Neural cell (in vitro differentiated cells): Measurements from ENCODE around the gene ADAMTS2. TPM values are rescaled to one million over a fixed set of nuclear protein-coding genes. Genes with fewer than 3 reads are reported as not detected.

ENCODE experiments used
- H2AFZ ChIP-seq: fragments of 200-600, 300-800 bp; sonication (generic), shearing (Covaris generic); 2 replicates; pipeline ENCODE4 v1.6.0; 2014; ENCODE audit warnings: low read depth, mild to moderate bottlenecking, antibody characterized with exemption, low read length, moderate library complexity
- H3F3A ChIP-seq: fragments of 200-600 bp; shearing (Covaris generic); 2 replicates; pipeline ENCODE4 v1.6.1; 2016; ENCODE audit warnings: mild to moderate bottlenecking, moderate library complexity, mixed read lengths, antibody characterized with exemption, low read length; ENCODE audit not compliant: insufficient read depth, poor library complexity, severe bottlenecking
- H3K27ac ChIP-seq: fragments of 200-600, 300-800 bp; sonication (generic), shearing (Covaris generic); 2 replicates; pipeline ENCODE4 v1.5.1; 2014; ENCODE audit warnings: mild to moderate bottlenecking, low read length, moderate library complexity
- H3K27me3 ChIP-seq: fragments of 300-800, 200-600 bp; sonication (generic), shearing (Covaris generic); 2 replicates; pipeline ENCODE4 v1.6.0; 2014; ENCODE audit warnings: mild to moderate bottlenecking, low read depth, low read length, moderate library complexity; ENCODE audit not compliant: insufficient read depth
- H3K36me3 ChIP-seq: fragments of 300-800, 200-600 bp; sonication (generic), shearing (Covaris generic); 2 replicates; pipeline ENCODE4 v1.5.1; 2014; ENCODE audit warnings: mild to moderate bottlenecking, antibody characterized with exemption, low read length, moderate library complexity; ENCODE audit not compliant: insufficient read depth
- H3K4me2 ChIP-seq: fragments of 300-800, 200-600 bp; sonication (generic), shearing (Covaris generic); 2 replicates; pipeline ENCODE4 v1.6.0; 2014; ENCODE audit warnings: mild to moderate bottlenecking, low read length
- H3K4me3 ChIP-seq: fragments of 300-800, 200-600 bp; sonication (generic), shearing (Covaris generic); 2 replicates; pipeline ENCODE4 v1.5.1; 2014; ENCODE audit warnings: mild to moderate bottlenecking, low read length, moderate library complexity
- H3K79me2 ChIP-seq: fragments of 200-600 bp; shearing (Covaris generic); replicated peaks from 2 replicates; pipeline ENCODE4 v1.6.0; 2014; ENCODE audit warnings: mild to moderate bottlenecking, low read length, moderate library complexity; ENCODE audit not compliant: insufficient read depth
- H3K9ac ChIP-seq: fragments of 300-800, 200-600 bp; sonication (generic), shearing (Covaris generic); 2 replicates; pipeline ENCODE4 v1.6.1; 2016; ENCODE audit warnings: mild to moderate bottlenecking, low read length, mixed read lengths
- H3K9me2 ChIP-seq: fragments of 200-600 bp; shearing (Covaris generic); 2 replicates; pipeline ENCODE4 v1.6.1; 2016; ENCODE audit warnings: mild to moderate bottlenecking, low read length, mixed read lengths; ENCODE audit not compliant: insufficient read depth
- H3K9me3 ChIP-seq: fragments of 200-600, 300-800 bp; sonication (generic), shearing (Covaris generic); 2 replicates; pipeline ENCODE4 v1.6.1; 2016; ENCODE audit warnings: mild to moderate bottlenecking, mixed run types, low read length, moderate library complexity, mixed read lengths
- H4K20me1 ChIP-seq: fragments of 200-600 bp; shearing (Covaris generic); 2 replicates; pipeline ENCODE4 v1.6.1; 2016; ENCODE audit warnings: mild to moderate bottlenecking, mixed run types; ENCODE audit not compliant: insufficient read depth
- EP300 ChIP-seq: fragments of 450-650 bp; conservative IDR thresholded peaks from 2 replicates; pipeline ENCODE4 v1.6.1; 2014; ENCODE audit warnings: antibody characterized with exemption, mild to moderate bottlenecking, moderate library complexity; ENCODE audit not compliant: poor library complexity, severe bottlenecking
- EZH2 ChIP-seq: fragments of 200-600, 300-800 bp; shearing (Covaris generic), sonication (generic); IDR thresholded peaks from 2 replicates; pipeline ENCODE4 v1.6.1; 2014; ENCODE audit warnings: antibody characterized with exemption, low read length, borderline replicate concordance, mild to moderate bottlenecking; ENCODE audit not compliant: insufficient read depth, poor library complexity, severe bottlenecking
- MXI1 ChIP-seq: fragments of 450-650 bp; conservative IDR thresholded peaks from 2 replicates; pipeline ENCODE4 v1.6.1; 2014; ENCODE audit warnings: antibody characterized with exemption, mild to moderate bottlenecking; ENCODE audit not compliant: poor library complexity, severe bottlenecking
- POLR2AphosphoS5 ChIP-seq: IDR thresholded peaks from 2 replicates; pipeline ENCODE4 v1.6.1; 2012
- RAD21 ChIP-seq: fragments of 450-650 bp; conservative IDR thresholded peaks from 2 replicates; pipeline ENCODE4 v1.6.1; 2014; ENCODE audit warnings: antibody characterized with exemption, mild to moderate bottlenecking, moderate library complexity
- SMC3 ChIP-seq: fragments of 450-650 bp; conservative IDR thresholded peaks from 2 replicates; pipeline ENCODE4 v1.6.1; 2014; ENCODE audit warnings: antibody characterized with exemption, mild to moderate bottlenecking, moderate library complexity; ENCODE audit not compliant: poor library complexity
- TAF1 ChIP-seq: IDR thresholded peaks from 2 replicates; pipeline ENCODE4 v1.6.1; 2012; ENCODE audit warnings: low read depth
- polyA plus RNA-seq: library from polyadenylated mRNA; depleted of rRNA; stranded (reverse); fragments of >200 nt; gene quantifications from 2 replicates; pipeline ENCODE4 v1.2.3, GENCODE V29; 2014
- TF ChIP-seq, protein P1 (sequence below): fragments of 450-650 bp; IDR thresholded peaks from 2 replicates; pipeline ENCODE4 v1.5.1; 2014; ENCODE audit warnings: antibody characterized with exemption, mild to moderate bottlenecking, moderate library complexity; ENCODE audit not compliant: poor library complexity, severe bottlenecking
- TF ChIP-seq, protein P2 (sequence below): IDR thresholded peaks from 2 replicates; pipeline ENCODE4 v1.6.1; 2012; ENCODE audit warnings: borderline replicate concordance

Gene ADAMTS2
- polyA plus RNA-seq, 1 donor from 2014 or later = 0.61 TPM

DNA sequence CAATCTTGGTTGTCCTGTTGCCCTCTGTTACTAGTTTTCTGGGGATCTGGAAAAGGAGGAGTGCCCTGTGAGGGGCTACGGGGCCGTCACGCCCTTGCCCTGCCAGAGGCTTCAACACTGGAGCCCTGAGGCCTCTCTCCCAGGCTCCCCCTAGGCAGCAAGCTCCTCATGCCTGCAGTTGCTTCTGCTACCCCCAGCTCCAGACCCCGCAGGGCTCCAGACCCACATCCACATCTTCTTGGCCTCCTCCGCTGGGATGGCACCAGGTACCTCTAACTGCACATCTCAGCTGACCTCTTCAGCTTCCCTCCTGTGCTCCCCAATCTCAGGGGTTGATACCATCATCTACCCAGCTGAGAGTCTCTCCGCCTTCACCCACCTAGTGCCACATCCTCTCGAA is 169.1 kb downstream of the ADAMTS2 start:
- no peak overlapping the region for H3K4me2 ChIP-seq
- H3K79me2 ChIP-seq = no peaks in the 10 kb centered on the region
- no peaks in the 10 kb centered on the region for H4K20me1 ChIP-seq
- H3K27me3 ChIP-seq = no peaks in the 10 kb centered on the region
- no peak for TF ChIP-seq EZH2
- no peak for TF ChIP-seq POLR2AphosphoS5
- TF ChIP-seq RAD21 = no peak
- TF ChIP-seq MXI1 = no peak
- TF ChIP-seq EP300 = no peak
- TF ChIP-seq, protein P1, sequence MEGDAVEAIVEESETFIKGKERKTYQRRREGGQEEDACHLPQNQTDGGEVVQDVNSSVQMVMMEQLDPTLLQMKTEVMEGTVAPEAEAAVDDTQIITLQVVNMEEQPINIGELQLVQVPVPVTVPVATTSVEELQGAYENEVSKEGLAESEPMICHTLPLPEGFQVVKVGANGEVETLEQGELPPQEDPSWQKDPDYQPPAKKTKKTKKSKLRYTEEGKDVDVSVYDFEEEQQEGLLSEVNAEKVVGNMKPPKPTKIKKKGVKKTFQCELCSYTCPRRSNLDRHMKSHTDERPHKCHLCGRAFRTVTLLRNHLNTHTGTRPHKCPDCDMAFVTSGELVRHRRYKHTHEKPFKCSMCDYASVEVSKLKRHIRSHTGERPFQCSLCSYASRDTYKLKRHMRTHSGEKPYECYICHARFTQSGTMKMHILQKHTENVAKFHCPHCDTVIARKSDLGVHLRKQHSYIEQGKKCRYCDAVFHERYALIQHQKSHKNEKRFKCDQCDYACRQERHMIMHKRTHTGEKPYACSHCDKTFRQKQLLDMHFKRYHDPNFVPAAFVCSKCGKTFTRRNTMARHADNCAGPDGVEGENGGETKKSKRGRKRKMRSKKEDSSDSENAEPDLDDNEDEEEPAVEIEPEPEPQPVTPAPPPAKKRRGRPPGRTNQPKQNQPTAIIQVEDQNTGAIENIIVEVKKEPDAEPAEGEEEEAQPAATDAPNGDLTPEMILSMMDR = no peak
- TF ChIP-seq TAF1 = no peak
- TF ChIP-seq SMC3 = no peak
- TF ChIP-seq, protein P2, sequence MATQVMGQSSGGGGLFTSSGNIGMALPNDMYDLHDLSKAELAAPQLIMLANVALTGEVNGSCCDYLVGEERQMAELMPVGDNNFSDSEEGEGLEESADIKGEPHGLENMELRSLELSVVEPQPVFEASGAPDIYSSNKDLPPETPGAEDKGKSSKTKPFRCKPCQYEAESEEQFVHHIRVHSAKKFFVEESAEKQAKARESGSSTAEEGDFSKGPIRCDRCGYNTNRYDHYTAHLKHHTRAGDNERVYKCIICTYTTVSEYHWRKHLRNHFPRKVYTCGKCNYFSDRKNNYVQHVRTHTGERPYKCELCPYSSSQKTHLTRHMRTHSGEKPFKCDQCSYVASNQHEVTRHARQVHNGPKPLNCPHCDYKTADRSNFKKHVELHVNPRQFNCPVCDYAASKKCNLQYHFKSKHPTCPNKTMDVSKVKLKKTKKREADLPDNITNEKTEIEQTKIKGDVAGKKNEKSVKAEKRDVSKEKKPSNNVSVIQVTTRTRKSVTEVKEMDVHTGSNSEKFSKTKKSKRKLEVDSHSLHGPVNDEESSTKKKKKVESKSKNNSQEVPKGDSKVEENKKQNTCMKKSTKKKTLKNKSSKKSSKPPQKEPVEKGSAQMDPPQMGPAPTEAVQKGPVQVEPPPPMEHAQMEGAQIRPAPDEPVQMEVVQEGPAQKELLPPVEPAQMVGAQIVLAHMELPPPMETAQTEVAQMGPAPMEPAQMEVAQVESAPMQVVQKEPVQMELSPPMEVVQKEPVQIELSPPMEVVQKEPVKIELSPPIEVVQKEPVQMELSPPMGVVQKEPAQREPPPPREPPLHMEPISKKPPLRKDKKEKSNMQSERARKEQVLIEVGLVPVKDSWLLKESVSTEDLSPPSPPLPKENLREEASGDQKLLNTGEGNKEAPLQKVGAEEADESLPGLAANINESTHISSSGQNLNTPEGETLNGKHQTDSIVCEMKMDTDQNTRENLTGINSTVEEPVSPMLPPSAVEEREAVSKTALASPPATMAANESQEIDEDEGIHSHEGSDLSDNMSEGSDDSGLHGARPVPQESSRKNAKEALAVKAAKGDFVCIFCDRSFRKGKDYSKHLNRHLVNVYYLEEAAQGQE = no peak
- H2AFZ ChIP-seq = no peak overlapping the region
- no peaks in the 10 kb centered on the region for H3K36me3 ChIP-seq
- H3K9me3 ChIP-seq = no peaks in the 10 kb centered on the region
- H3K4me3 ChIP-seq = no peak overlapping the region
- no peaks in the 10 kb centered on the region for H3K9me2 ChIP-seq
- no peaks in the 10 kb centered on the region for H3F3A ChIP-seq
- no peak overlapping the region for H3K9ac ChIP-seq
- H3K27ac ChIP-seq = no peak overlapping the region

DNA sequence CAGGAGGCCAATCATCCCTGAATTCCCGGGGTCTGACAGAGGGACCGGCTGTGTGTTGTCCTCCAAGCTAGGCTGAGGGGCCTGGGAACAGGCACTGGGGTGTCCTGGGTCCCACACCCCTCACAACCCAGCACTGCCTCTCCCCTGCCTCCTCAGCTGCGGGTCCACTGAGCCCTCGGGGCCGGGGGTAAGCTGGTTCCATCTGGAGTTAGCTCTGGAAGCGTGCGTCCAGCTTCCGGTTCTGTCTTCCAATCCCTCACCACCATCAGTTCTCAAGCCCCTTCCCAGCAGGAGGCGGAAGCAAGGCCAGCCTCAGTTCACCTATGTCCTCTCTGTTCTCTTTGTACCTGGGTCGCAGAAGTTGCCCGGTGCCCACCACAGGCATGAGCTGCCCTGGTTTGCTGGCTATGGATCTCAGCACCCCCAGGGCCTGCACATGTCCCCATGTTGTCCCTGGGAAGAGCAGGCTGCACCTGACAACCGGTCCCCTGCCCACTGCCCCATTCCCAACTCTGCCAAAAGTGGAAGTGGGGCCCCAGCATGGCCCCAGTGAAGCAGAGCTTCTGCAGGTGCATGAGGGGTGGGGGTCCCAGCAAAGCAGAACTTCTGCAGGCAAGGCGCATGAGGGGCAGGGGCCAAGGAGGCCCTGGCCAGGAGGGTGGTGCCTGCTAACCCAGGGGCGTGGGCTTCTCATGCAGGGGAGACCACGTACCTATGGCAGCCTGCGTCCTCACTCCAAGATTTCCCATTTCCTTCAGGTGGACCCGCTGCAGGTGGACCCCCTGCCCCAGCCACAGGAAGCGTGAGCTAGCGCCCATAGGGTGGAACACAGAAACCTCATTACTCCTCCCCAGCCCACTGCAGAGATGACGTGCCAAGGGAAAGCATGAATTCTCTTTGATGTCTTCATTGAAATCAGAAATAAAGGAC is 173.2 kb downstream of the ADAMTS2 start:
- Histone ChIP-seq H3K4me2 (no peak overlapping the region), H3K4me3 (no peak overlapping the region), H2AFZ (no peak overlapping the region), H3K79me2 (no peaks in the 10 kb centered on the region), H4K20me1 (no peaks in the 10 kb centered on the region), H3F3A (no peaks in the 10 kb centered on the region), H3K36me3 (no peaks in the 10 kb centered on the region), H3K9me2 (no peaks in the 10 kb centered on the region), H3K27ac (no peak overlapping the region), H3K9me3 (no peaks in the 10 kb centered on the region), H3K9ac (no peak overlapping the region), H3K27me3 (no peaks in the 10 kb centered on the region)
- TF ChIP-seq SMC3 (no peak), POLR2AphosphoS5 (no peak), RAD21 (no peak), EP300 (no peak), TAF1 (no peak)
- TF ChIP-seq, protein P1 = no peak
